GM19395 (cell line): Measurements from ENCODE around the gene TIE1.

Source experiments
- ATAC-seq: cut with Tn5 transposase; IDR thresholded peaks from one replicate; pipeline ENCODE4 v1.9.1; 2021; ENCODE audit warnings: mild to moderate bottlenecking, moderate library complexity; ENCODE audit not compliant: unreplicated experiment

Gene TIE1

DNA sequence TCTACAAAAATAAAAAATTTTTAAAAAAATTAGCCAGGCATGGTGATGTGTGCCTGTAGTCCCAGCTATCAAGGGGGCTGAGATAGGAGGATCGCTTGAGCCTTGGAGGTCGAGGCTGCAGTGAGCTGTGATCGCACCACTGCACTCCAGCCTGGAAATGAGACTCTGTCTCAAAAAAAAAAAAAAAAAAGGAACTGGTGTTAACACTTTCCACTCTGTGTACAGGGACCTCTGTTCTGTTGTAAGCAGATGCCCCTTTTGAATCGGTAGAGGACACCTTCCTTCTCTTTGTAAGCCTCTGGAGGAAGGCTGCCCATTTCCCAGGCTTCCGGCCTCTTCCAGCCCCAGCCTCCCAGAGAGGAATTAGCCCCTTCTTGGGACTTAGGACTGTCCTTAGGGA is 8.1 kb upstream of the TIE1 start:
- no peak for ATAC-seq

- no peak for ATAC-seq
These were observed 7.6 kb upstream of the TIE1 start for GRCh38 chr1:43293176-43293575.

GRCh38 chr1:43293896-43294760 is 6.7 kb upstream of the TIE1 start:
- ATAC-seq = no peak

- no peak for ATAC-seq
These were observed 6.0 kb upstream of the TIE1 start for GRCh38 chr1:43294761-43295160.

DNA sequence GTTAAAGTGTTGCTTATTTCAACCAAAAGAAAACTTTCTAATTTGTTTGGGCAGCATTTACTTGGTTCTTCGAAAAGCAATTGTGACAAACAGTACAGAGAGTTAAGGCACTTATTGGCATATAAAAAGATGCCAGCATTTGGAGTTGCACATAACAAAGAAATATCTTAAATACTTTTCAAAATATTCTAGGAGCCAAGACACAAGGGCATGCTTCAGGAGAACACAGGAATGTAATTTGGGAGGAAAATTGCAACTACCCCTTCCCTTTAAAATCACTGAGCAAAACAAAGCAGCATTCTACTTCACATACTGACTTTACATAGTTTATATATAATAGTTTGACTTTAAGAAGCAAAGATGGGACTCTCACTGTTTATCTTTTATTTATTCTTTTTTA is 4.6 kb upstream of the TIE1 start:
- ATAC-seq = no peak

DNA sequence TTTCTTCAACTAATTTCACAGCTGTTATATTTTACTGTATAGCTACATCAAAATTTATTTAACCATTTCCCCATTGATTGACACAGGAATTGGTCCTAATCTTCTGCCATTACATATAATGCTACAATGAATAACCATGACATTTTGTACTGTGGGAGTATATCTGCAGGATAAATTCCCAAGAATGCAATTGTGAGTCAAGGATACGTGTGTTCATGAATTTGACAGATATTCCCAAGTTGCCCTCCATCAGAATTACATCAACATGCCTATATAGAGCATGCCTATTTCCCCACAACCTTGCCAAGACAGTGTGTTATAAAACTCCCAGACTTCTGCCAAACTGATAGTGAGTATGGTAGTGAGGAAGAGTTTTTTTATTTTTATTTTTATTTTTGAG is 2.7 kb upstream of the TIE1 start:
- ATAC-seq = no peak

GRCh38 chr1:43299101-43299500 is 1.7 kb upstream of the TIE1 start:
- no peak for ATAC-seq

- ATAC-seq = no peak
These were observed 1.4 kb downstream of the TIE1 start for GRCh38 chr1:43302201-43302600.

GRCh38 chr1:43302721-43303470 is 2.1 kb downstream of the TIE1 start:
- no peak for ATAC-seq

GRCh38 chr1:43303471-43304313 is 2.9 kb downstream of the TIE1 start:
- ATAC-seq = no peak

- no peak for ATAC-seq
These were observed 3.5 kb downstream of the TIE1 start for GRCh38 chr1:43304314-43304681.

- no peak for ATAC-seq
These were observed 4.1 kb downstream of the TIE1 start for GRCh38 chr1:43304771-43305300.

DNA sequence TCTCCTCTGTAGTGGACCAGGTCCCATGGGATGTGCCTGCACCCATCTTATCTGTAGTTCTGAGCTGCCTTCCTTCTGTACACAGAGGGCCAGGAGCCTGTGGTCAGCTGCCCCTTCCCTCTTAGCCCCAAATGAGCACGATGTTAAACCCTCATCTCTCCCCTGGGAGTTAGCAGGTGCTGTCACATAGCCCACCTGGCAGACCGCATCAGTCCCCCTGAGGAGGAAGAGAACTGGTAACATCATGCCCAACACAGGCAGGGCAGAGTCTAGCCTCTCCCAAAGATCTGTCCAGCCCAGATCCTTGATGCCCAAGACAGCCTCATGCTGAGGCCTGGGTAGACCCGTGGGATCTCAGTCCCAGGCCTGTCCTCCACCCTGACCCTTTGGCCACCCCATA is 4.7 kb downstream of the TIE1 start:
- no peak for ATAC-seq

DNA sequence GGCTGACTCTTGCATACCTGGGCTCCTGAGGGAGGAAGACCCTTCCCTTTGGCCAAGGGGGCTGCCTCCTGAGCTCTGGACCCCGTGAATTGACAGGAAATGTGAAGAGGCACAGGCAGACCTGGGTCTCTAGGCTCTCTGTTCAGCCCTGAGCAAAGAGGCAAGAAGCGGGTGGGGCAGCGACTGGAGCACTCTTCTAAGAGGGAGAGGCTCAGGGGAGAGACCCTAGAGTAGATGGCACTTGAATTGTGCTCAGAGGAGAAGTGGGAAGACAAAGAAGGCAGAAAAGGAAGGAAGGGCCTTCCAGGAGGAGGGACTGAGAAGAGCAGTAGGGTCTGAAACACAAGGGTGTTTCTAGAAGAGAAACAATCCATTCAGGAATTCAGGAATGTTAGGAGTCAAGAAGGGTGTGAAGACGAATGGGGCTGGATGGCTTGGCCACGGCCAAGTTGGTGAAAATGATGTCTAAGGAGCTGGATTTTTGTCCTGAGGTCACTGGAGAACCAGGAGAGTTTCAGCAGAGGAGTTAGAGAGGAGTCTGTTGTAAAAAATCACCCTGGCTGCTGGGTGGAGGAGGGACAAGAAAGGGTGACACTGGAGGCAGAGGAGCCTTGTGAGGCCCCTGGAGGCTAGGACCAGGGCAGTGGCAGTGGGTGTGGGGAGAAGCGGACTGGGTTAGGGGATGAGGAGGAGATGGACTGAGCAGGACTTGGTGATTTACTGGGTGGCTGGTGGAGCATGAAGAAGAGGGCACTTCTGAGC is 5.3 kb downstream of the TIE1 start:
- no peak for ATAC-seq

GRCh38 chr1:43306688-43307457 is 6.1 kb downstream of the TIE1 start:
- ATAC-seq = no peak

GRCh38 chr1:43307458-43308158 is 6.8 kb downstream of the TIE1 start:
- no peak for ATAC-seq

DNA sequence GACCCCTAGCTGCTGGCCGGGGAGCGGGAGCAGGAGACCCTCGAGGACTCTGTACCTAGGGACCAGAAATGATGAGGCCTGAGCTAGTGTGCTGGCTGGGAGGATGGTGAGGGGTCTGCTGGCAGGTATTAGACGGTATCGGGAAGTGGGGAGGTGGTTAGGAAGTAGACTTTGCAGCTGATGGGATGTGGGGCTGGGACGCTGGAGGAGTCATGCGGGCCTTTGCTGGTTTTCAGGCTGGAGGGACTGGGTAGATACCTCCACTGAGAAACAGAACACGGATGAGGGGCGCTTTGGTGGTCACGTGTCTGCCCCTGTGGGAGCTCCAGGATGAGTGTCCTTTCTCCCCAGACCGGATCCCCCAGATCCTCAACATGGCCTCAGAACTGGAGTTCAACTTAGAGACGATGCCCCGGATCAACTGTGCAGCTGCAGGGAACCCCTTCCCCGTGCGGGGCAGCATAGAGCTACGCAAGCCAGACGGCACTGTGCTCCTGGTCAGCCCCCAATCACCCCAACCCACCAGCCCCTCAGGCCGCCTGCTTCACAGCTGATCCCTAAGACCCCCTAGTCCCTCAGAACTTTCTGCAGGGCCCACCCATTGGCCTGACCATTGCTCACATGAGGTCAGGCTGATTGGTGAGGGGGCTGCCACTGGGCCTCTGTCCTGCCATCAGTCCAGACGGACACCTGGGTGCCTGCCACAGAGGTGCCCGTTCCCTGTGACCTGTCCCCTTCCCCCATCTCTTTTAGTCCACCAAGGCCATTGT is 8.0 kb downstream of the TIE1 start:
- no peak for ATAC-seq

DNA sequence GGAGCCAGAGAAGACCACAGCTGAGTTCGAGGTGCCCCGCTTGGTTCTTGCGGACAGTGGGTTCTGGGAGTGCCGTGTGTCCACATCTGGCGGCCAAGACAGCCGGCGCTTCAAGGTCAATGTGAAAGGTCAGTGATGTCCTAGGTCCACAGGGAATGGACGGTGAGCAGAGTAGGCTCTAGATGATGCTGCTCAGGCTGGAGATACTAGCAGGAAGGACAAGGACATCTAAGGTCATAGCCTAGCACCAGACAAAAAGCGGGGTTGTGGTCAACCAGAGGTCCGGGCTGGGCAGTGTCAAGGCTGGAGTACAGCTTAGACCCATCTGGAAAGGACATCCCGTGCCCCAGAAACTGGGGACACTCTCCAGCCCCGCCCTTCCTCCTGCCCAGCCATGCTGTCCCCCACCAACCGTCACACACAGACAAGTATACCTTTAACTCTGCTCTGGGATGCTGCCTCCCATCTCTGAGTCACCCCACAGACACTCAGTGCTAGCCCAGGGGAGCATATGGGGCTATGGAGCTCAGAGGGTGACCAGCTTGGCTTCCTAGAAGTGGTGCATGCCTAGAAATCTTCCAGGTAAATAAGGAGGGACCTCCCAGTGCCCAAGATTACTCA is 8.7 kb downstream of the TIE1 start:
- no peak for ATAC-seq
